K562 (cell line): Measurements from ENCODE around the gene LRMDA. TPM values are rescaled to one million over a fixed set of nuclear protein-coding genes. Genes with fewer than 3 reads are reported as not detected.

ENCODE experiments used
- ATAC-seq: fragments of 200-7000 bp; cut with Tn5 transposase; 3 replicates; pipeline ENCODE4 v1.9.1; 2020; ENCODE audit warnings: moderate library complexity
- BruUV-seq: library from RNA; stranded (reverse); fragments of 400-500 nt; replicated peaks from 2 replicates; lab custom pipeline; 2021; lab: Mats Ljungman, UMichigan
- CTCF ChIA-PET: fragments of 300-600 bp; formaldehyde crosslinking; extraction: SDS; loops from one replicate; lab custom pipeline; 2021; ENCODE audit warnings: low intra/inter-chr PET ratio; lab: Yijun Ruan, JAX
- POLR2A ChIA-PET: fragments of 300-600, 350-650 bp; sonication (Branson Sonifier 250); formaldehyde crosslinking; extraction: SDS; loops from one replicate; lab custom pipeline; 2021; ENCODE audit warnings: antibody characterized with exemption, inconsistent platforms; lab: Yijun Ruan, JAX
- DNase-seq, 4 experiments: peaks; one replicate each; pipeline versions ENCODE4 v3.0.0 to v3.0.0-alpha.2; 2011 to 2018; ENCODE audit warnings: low spot score in 3 of 4, mixed read lengths in 3 of 4; ENCODE audit errors: extremely low read depth in 1 of 4
- FAIRE-seq: peaks from 2 replicates; lab custom pipeline; 2011; peaks lifted over from hg19 to GRCh38; lab: Jason Lieb, UNC
- H2AFZ ChIP-seq: 2 replicates; pipeline ENCODE4 v1.6.0; 2011; ENCODE audit warnings: low read depth, low read length, control low read depth, inconsistent platforms
- H3K27ac ChIP-seq: fragments of 200-600 bp; 3 replicates; pipeline ENCODE4 v1.8.0; 2011; ENCODE audit warnings: low read depth, mild to moderate bottlenecking, control low read depth, inconsistent platforms, low read length, moderate library complexity, mixed read lengths; ENCODE audit errors: extremely low read depth
- H3K27me3 ChIP-seq, 2 experiments: fragments of 300-600 bp in 1 of 2; 2 replicates in 1 of 2; 3 replicates in 1 of 2; pipeline versions ENCODE4 v1.6.0 to v1.8.0; 2011; ENCODE audit warnings: inconsistent platforms in 2 of 2, low read length in 2 of 2, mild to moderate bottlenecking in 1 of 2, mixed read lengths in 1 of 2, moderate library complexity in 1 of 2; ENCODE audit not compliant: control insufficient read depth in 2 of 2, insufficient read depth in 2 of 2
- H3K36me3 ChIP-seq: fragments of 300-600 bp; 3 replicates; pipeline ENCODE4 v1.8.0; 2011; ENCODE audit warnings: mild to moderate bottlenecking, low read length, inconsistent platforms; ENCODE audit not compliant: control insufficient read depth, insufficient read depth
- H3K4me1 ChIP-seq, 2 experiments: fragments of 200-600 bp in 1 of 2; replicated peaks in 1 of 2; 2 replicates in 1 of 2; 3 replicates in 1 of 2; pipeline versions ENCODE4 v1.5.1 to v1.8.0; 2011; ENCODE audit warnings: inconsistent platforms in 2 of 2, low read length in 2 of 2, mild to moderate bottlenecking in 1 of 2, mixed read lengths in 1 of 2, moderate library complexity in 1 of 2; ENCODE audit not compliant: control insufficient read depth in 2 of 2, insufficient read depth in 2 of 2
- H3K4me2 ChIP-seq: 2 replicates; pipeline ENCODE4 v1.6.1; 2011; ENCODE audit warnings: low read length, control low read depth, inconsistent platforms, mixed read lengths; ENCODE audit not compliant: insufficient read depth
- H3K4me3 ChIP-seq: fragments of 200-600 bp; sonication (generic), shearing (Covaris generic); 2 replicates; pipeline ENCODE4 v1.5.1; 2016; ENCODE audit warnings: control low read depth, inconsistent platforms
- H3K79me2 ChIP-seq: fragments of 200-600 bp; 3 replicates; pipeline ENCODE4 v1.8.0; 2011; ENCODE audit warnings: low read length, inconsistent platforms; ENCODE audit not compliant: control insufficient read depth, insufficient read depth
- H3K9ac ChIP-seq, 2 experiments: 2 replicates each; pipeline versions ENCODE4 v1.6.0 to v1.6.1; 2011; ENCODE audit warnings: low read depth in 2 of 2, low read length in 2 of 2, control low read depth in 1 of 2, inconsistent platforms in 1 of 2, mild to moderate bottlenecking in 1 of 2, mixed read lengths in 1 of 2; ENCODE audit not compliant: insufficient read depth in 1 of 2
- H3K9me1 ChIP-seq: one replicate; pipeline ENCODE4 v1.6.0; 2011; ENCODE audit warnings: inconsistent platforms, mild to moderate bottlenecking, low read length, moderate library complexity; ENCODE audit not compliant: control insufficient read depth, insufficient read depth
- H3K9me3 ChIP-seq: replicated peaks from 2 replicates; pipeline ENCODE4 v1.5.1; 2011; ENCODE audit warnings: low read depth, low read length, inconsistent platforms; ENCODE audit not compliant: control insufficient read depth, insufficient read depth
- H4K20me1 ChIP-seq: replicated peaks from 2 replicates; pipeline ENCODE4 v1.6.1; 2011; ENCODE audit warnings: low read length, inconsistent platforms, mixed read lengths; ENCODE audit not compliant: control insufficient read depth, insufficient read depth
- FOXA3 ChIP-seq, 2 experiments: fragments of 450-650 bp in 1 of 2; sonication (generic) in 1 of 2; formaldehyde crosslinking; IDR thresholded peaks in 1 of 2; conservative IDR thresholded peaks in 1 of 2; 2 replicates each; pipeline versions ENCODE4 v1.4.0 to v1.8.0; 2020 to 2022; ENCODE audit warnings: mild to moderate bottlenecking in 2 of 2, missing genetic modification reagents in 1 of 2
- KDM5B ChIP-seq: fragments of 200-600 bp; sonication (generic); IDR thresholded peaks from 2 replicates; pipeline ENCODE4 v1.6.1; 2012; ENCODE audit warnings: low read depth, mild to moderate bottlenecking, moderate library complexity, low read length, control low read depth, inconsistent platforms; ENCODE audit not compliant: insufficient replicate concordance
- RBM15 ChIP-seq: fragments of 200-400 bp; formaldehyde crosslinking; IDR thresholded peaks from 2 replicates; pipeline ENCODE4 v1.6.1; 2018; ENCODE audit warnings: mild to moderate bottlenecking, low read length, moderate library complexity; ENCODE audit not compliant: insufficient read depth
- RFX1 ChIP-seq: fragments of 450-650 bp; IDR thresholded peaks from 2 replicates; pipeline ENCODE4 v1.6.1; 2016; ENCODE audit warnings: mild to moderate bottlenecking, moderate library complexity
- ZKSCAN1 ChIP-seq: fragments of 150-350 bp; IDR thresholded peaks from 2 replicates; pipeline ENCODE4 v1.6.1; 2016; ENCODE audit warnings: low read depth, low read length
- ZNF324 ChIP-seq: fragments of 250-450 bp; sonication (Bioruptor Pico); IDR thresholded peaks from 2 replicates; pipeline ENCODE4 v1.4.0; 2020; ENCODE audit warnings: mild to moderate bottlenecking
- ZNF347 ChIP-seq: fragments of 450-650 bp; formaldehyde crosslinking; IDR thresholded peaks from 2 replicates; pipeline ENCODE4 v1.4.0; 2020; ENCODE audit warnings: low read depth, mild to moderate bottlenecking, moderate library complexity
- ZNF384 ChIP-seq: IDR thresholded peaks from 2 replicates; pipeline ENCODE4 v1.6.1; 2012; ENCODE audit warnings: low read depth, low read length, improper control_type of control experiment
- WGBS: fragments of 100-300 bp; shearing (Covaris generic); methylation state at CpG from one replicate; pipeline ENCODE4 v1.1.6; 2016; ENCODE audit warnings: low coverage, mixed read lengths; ENCODE audit not compliant: insufficient coverage; ENCODE audit errors: missing lambda C conversion rate; 5-methylcytosine and 5-hydroxymethylcytosine counted together
- in situ Hi-C: fragments of 300-500 bp; cut with MboI; formaldehyde crosslinking; loops from 4 replicates; pipeline ENCODE4 v1.15.0; 2018; ENCODE audit warnings: inconsistent platforms, mixed read lengths
- intact Hi-C: fragments of 100-400 bp; cut with micrococcal nuclease; formaldehyde crosslinking; loops from 2 replicates; pipeline ENCODE4 v1.14.2; 2022
- polyA plus RNA-seq, 8 experiments: library from polyadenylated mRNA; depleted of rRNA in 4 of 8; stranded (reverse) in 5 of 8; unstranded in 3 of 8; fragments of >200 nt; fragmentation: Nextera tagmentation in 2 of 8; fragmentation: Illumina TruSeq in 1 of 8; extraction: Ambion mirVana in 2 of 8; extraction: Trizol in 1 of 8; gene quantifications; 2 replicates each; pipeline versions ENCODE4 v1.2.1 to v1.2.3, GENCODE V29; 2011 to 2014; ENCODE audit warnings: inconsistent platforms in 1 of 8, missing spikeins in 1 of 8
- total RNA-seq, 7 experiments: library from RNA; depleted of rRNA in 6 of 7; stranded (reverse); fragments of >200 nt in 6 of 7; fragmentation: Illumina TruSeq in 2 of 7; extraction: Trizol in 2 of 7; gene quantifications; 2 replicates each; pipeline versions ENCODE4 v1.2.1 to v1.2.3, GENCODE V29; 2011 to 2021; ENCODE audit warnings: low replicate concordance in 1 of 7
- TF ChIP-seq, protein P1 (sequence below): fragments of 450-650 bp; IDR thresholded peaks from 2 replicates; pipeline ENCODE4 v1.7.1; 2018; ENCODE audit warnings: mild to moderate bottlenecking, low read depth; ENCODE audit not compliant: partially characterized antibody
- TF ChIP-seq, protein P2 (sequence below): fragments of 200-800 bp; sonication (Bioruptor generic); IDR thresholded peaks from 2 replicates; pipeline ENCODE4 v1.6.1; 2017; ENCODE audit warnings: missing genetic modification characterization, missing compliant biosample characterization

LRMDA gene
- total and polyA plus RNA-seq, 9 of the 15 experiments (the other 6 are each of a cell fraction or from before 2014, with no cell fraction given), result 0.25 TPM; not detected in 8

DNA sequence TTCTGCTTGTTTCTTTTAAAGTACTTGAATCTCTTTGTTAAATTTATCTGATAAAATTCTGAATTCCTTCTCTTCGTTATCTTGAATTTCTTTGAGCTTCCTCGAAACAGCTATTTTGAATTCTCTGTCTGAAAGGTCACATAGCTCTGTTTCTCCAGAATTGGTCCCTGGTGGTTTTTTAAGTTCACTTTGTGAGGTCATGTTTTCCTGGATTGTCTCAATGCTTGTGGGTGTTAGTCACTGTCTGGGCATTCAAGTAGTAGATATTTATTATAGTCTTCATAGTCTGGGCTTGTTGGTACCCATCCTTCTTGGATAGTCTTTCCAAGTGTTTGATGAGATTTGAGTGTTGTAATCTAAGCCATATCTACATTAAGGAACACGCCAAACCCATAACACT, 1060.6 kb downstream of the LRMDA start:
- Histone ChIP-seq H3K27me3 (no peaks in the 10 kb centered on the region), H4K20me1 (no peaks in the 10 kb centered on the region), H3K4me2 (no peak overlapping the region), H3K9ac (no peak overlapping the region), H3K4me3 (no peak overlapping the region), H3K36me3 (no peaks in the 10 kb centered on the region), H3K9me1 (no peaks in the 10 kb centered on the region), H3K79me2 (no peaks in the 10 kb centered on the region), H2AFZ (no peak overlapping the region), H3K9me3 (no peaks in the 10 kb centered on the region), H3K4me1 (no peaks in the 10 kb centered on the region), H3K27ac (no peak overlapping the region)
- no peak for ATAC-seq
- BruUV-seq, result no TSS peak
- in situ Hi-C loops, result no loop called here
- ChIA-PET POLR2A (no interaction called here), CTCF (no interaction called here)
- no peak for FAIRE-seq
- WGBS, result 0% methylated on average over 3 of the region's 3 CpGs
- no peak for DNase-seq
- intact Hi-C loops, result no loop called here
- TF ChIP-seq ZNF347 (CRISPR knock-in tag) (no peak), FOXA3 (CRISPR knock-in tag; conservative IDR thresholded peaks at IDR 0.05 in 1 of 2, IDR thresholded peaks at IDR 0.05 in 1 of 2) (no peak), ZNF384 (no peak), RBM15 (no peak), KDM5B (no peak), RFX1 (no peak), ZKSCAN1 (no peak), ZNF324 (CRISPR knock-in tag) (no peak)
- TF ChIP-seq, protein P1, sequence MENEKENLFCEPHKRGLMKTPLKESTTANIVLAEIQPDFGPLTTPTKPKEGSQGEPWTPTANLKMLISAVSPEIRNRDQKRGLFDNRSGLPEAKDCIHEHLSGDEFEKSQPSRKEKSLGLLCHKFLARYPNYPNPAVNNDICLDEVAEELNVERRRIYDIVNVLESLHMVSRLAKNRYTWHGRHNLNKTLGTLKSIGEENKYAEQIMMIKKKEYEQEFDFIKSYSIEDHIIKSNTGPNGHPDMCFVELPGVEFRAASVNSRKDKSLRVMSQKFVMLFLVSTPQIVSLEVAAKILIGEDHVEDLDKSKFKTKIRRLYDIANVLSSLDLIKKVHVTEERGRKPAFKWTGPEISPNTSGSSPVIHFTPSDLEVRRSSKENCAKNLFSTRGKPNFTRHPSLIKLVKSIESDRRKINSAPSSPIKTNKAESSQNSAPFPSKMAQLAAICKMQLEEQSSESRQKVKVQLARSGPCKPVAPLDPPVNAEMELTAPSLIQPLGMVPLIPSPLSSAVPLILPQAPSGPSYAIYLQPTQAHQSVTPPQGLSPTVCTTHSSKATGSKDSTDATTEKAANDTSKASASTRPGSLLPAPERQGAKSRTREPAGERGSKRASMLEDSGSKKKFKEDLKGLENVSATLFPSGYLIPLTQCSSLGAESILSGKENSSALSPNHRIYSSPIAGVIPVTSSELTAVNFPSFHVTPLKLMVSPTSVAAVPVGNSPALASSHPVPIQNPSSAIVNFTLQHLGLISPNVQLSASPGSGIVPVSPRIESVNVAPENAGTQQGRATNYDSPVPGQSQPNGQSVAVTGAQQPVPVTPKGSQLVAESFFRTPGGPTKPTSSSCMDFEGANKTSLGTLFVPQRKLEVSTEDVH, result no peak
- TF ChIP-seq, protein P2, sequence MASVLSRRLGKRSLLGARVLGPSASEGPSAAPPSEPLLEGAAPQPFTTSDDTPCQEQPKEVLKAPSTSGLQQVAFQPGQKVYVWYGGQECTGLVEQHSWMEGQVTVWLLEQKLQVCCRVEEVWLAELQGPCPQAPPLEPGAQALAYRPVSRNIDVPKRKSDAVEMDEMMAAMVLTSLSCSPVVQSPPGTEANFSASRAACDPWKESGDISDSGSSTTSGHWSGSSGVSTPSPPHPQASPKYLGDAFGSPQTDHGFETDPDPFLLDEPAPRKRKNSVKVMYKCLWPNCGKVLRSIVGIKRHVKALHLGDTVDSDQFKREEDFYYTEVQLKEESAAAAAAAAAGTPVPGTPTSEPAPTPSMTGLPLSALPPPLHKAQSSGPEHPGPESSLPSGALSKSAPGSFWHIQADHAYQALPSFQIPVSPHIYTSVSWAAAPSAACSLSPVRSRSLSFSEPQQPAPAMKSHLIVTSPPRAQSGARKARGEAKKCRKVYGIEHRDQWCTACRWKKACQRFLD (CRISPR knock-in tag), result no peak
